GM21528 (cell line): ENCODE measurements around the gene CFAP54.

Experiments used
- ATAC-seq: cut with Tn5 transposase; IDR thresholded peaks from one replicate; pipeline ENCODE4 v1.9.1; 2021; ENCODE audit warnings: mild to moderate bottlenecking, moderate library complexity; ENCODE audit not compliant: unreplicated experiment, low FRiP score

CFAP54 gene

GRCh38 chr12:96872961-96873360, 383.6 kb downstream of the CFAP54 start:
- ATAC-seq, result no peak

GRCh38 chr12:96874211-96874610, 384.8 kb downstream of the CFAP54 start:
- no peak for ATAC-seq

- no peak for ATAC-seq
Measured at GRCh38 chr12:96876966-96877365, 387.6 kb downstream of the CFAP54 start.

- no peak for ATAC-seq
Measured at GRCh38 chr12:96878704-96879103, 389.3 kb downstream of the CFAP54 start.

GRCh38 chr12:96879301-96879700, 389.9 kb downstream of the CFAP54 start:
- ATAC-seq, result no peak

- no peak for ATAC-seq
Measured at GRCh38 chr12:96880220-96880619, 390.8 kb downstream of the CFAP54 start.

GRCh38 chr12:96881608-96882007, 392.2 kb downstream of the CFAP54 start:
- ATAC-seq, result no peak

GRCh38 chr12:96882862-96883261, 393.5 kb downstream of the CFAP54 start:
- no peak for ATAC-seq

GRCh38 chr12:96883571-96883970, 394.2 kb downstream of the CFAP54 start:
- ATAC-seq, result no peak

GRCh38 chr12:96886998-96887677, 397.8 kb downstream of the CFAP54 start:
- ATAC-seq, result no peak

GRCh38 chr12:96889273-96889933, 400.0 kb downstream of the CFAP54 start:
- no peak for ATAC-seq

- no peak for ATAC-seq
Measured at GRCh38 chr12:96890331-96890730, 401.0 kb downstream of the CFAP54 start.

- ATAC-seq, result no peak
Measured at GRCh38 chr12:96892104-96892503, 402.7 kb downstream of the CFAP54 start.

GRCh38 chr12:96897421-96897820, 408.0 kb downstream of the CFAP54 start:
- no peak for ATAC-seq

GRCh38 chr12:96901175-96901574, 411.8 kb downstream of the CFAP54 start:
- no peak for ATAC-seq

- no peak for ATAC-seq
Measured at GRCh38 chr12:96902076-96902475, 412.7 kb downstream of the CFAP54 start.

- ATAC-seq, result no peak
Measured at GRCh38 chr12:96906498-96906848, 417.1 kb downstream of the CFAP54 start.

- peak; percentile 97 for ATAC-seq
Measured at GRCh38 chr12:96906849-96907670, 417.7 kb downstream of the CFAP54 start, which contains the start of gene NEDD1. NEDD1 (plus strand) TSS chr12:96907257; CDS start chr12:96909760, 2,503 bp downstream.

- ATAC-seq, result peak; percentile 32
Measured at GRCh38 chr12:96907671-96908422, 418.5 kb downstream of the CFAP54 start.

GRCh38 chr12:96908423-96908675, 419.0 kb downstream of the CFAP54 start:
- no peak for ATAC-seq

GRCh38 chr12:96912261-96912660, 422.9 kb downstream of the CFAP54 start:
- ATAC-seq, result no peak
